HUES6 (cell line): Measurements from ENCODE around the gene CELA3A.
"Not testable (repeated sequence)": the region's sequence is repeated elsewhere in the genome, so short reads cannot be mapped to it uniquely, and the experiment has no call there.

Experiments used
- H3K27ac ChIP-seq: 2 replicates; pipeline ENCODE4 v1.7.0; 2013; ENCODE audit warnings: low read depth, mild to moderate bottlenecking, low read length, inconsistent platforms
- H3K27me3 ChIP-seq: 2 replicates; pipeline ENCODE4 v1.6.1; 2013; ENCODE audit warnings: low read length; ENCODE audit not compliant: control insufficient read depth, insufficient read depth
- H3K36me3 ChIP-seq: 2 replicates; pipeline ENCODE4 v1.6.1; 2013; ENCODE audit warnings: low read length; ENCODE audit not compliant: control insufficient read depth, insufficient read depth
- H3K4me1 ChIP-seq: 2 replicates; pipeline ENCODE4 v1.6.1; 2013; ENCODE audit warnings: low read length; ENCODE audit not compliant: control insufficient read depth, insufficient read depth
- H3K4me3 ChIP-seq: 2 replicates; pipeline ENCODE4 v1.5.1; 2013; ENCODE audit warnings: low read depth, low read length
- H3K9ac ChIP-seq: one replicate; pipeline ENCODE4 v1.6.1; 2013; ENCODE audit warnings: mild to moderate bottlenecking, low read length
- H3K9me3 ChIP-seq: 2 replicates; pipeline ENCODE4 v1.6.1; 2013; ENCODE audit warnings: low read depth, low read length; ENCODE audit not compliant: control insufficient read depth, insufficient read depth

Gene CELA3A

GRCh38 chr1:22002875-22003274 is 1.4 kb downstream of the CELA3A start:
- H3K27ac ChIP-seq, H3K4me1 ChIP-seq, H3K36me3 ChIP-seq, H3K9me3 ChIP-seq, H3K4me3 ChIP-seq, H3K9ac ChIP-seq, H3K27me3 ChIP-seq: not testable (repeated sequence)

DNA sequence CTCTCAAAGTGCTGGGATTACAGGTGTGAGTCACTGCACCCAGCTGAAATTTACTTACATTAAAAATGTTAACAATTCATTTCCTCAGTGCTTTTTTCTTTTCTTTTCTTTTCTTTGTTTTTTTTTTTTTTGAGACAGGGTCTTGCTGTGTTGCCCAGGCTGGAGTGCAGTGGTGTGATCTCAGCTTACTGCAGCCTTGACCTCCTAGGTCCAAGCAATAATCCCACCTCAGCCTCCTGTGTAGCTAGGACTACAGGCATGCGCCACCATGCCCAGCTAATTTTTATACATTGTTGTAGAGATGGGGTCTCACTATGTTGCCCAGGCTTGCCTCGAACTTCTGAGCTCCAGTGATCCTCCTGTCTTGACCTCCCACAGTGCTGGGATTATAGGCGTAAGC is 2.5 kb downstream of the CELA3A start:
- H3K9ac ChIP-seq, H3K36me3 ChIP-seq, H3K9me3 ChIP-seq, H3K4me1 ChIP-seq, H3K27ac ChIP-seq, H3K4me3 ChIP-seq, H3K27me3 ChIP-seq: not testable (repeated sequence)

DNA sequence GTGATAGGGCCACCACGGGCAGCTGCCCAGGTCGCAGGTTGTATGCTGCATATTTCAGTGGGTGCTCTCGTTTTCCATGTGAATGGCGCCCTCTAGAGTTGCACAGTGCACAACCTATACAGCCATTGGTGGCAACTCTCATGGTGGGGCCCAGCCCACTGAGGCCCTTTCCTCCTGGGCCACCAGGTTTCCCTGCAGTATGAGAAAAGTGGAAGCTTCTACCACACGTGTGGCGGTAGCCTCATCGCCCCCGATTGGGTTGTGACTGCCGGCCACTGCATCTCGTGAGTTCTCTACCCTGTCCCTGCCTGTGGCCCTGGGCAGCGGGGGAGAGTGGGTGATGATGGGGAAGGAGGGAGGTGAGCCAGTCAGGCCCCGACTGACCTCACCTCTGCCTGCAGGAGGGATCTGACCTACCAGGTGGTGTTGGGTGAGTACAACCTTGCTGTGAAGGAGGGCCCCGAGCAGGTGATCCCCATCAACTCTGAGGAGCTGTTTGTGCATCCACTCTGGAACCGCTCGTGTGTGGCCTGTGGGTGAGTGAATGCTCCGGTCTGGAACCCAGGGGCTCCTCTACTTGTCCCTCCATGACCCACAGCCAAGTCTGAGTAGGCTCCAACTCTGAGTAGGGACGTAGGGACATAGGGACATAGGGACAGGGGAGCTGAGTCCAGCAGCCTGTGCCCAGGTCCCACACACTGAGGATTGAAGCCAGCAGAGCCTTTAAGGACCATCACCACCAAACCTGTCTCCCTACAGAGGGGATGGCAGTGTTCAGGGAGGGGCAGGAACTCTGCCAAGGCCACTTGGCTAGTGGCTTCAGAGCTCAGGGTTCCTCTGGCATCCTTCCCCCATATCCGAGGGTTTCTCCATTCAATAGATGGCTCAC is 4.0 kb downstream of the CELA3A start:
- not testable (repeated sequence) for H3K36me3 ChIP-seq, H3K27ac ChIP-seq, H3K9me3 ChIP-seq, H3K4me1 ChIP-seq, H3K27me3 ChIP-seq, H3K4me3 ChIP-seq, H3K9ac ChIP-seq

DNA sequence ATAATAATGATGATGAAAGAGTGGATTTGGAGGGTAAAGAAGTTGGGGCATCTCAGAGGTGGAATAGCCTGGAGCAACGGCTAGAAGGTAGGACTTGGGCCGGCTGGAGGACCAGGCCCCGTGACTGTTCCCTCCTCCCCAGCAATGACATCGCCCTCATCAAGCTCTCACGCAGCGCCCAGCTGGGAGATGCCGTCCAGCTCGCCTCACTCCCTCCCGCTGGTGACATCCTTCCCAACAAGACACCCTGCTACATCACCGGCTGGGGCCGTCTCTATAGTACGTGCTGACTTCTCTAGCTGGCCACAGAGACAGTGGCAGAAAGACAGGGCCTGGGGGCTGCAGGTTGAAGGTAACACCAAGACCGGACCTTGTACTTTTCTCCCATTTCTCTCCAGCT is 5.3 kb downstream of the CELA3A start:
- not testable (repeated sequence) for H3K27me3 ChIP-seq, H3K9me3 ChIP-seq, H3K4me3 ChIP-seq, H3K36me3 ChIP-seq, H3K4me1 ChIP-seq, H3K9ac ChIP-seq, H3K27ac ChIP-seq

GRCh38 chr1:22007262-22007661 is 5.8 kb downstream of the CELA3A start:
- not testable (repeated sequence) for H3K9ac ChIP-seq, H3K4me1 ChIP-seq, H3K27me3 ChIP-seq, H3K9me3 ChIP-seq, H3K4me3 ChIP-seq, H3K36me3 ChIP-seq, H3K27ac ChIP-seq

GRCh38 chr1:22009566-22009965 is 8.1 kb downstream of the CELA3A start:
- H3K27me3 ChIP-seq, H3K9me3 ChIP-seq, H3K9ac ChIP-seq, H3K4me1 ChIP-seq, H3K36me3 ChIP-seq, H3K27ac ChIP-seq, H3K4me3 ChIP-seq: not testable (repeated sequence)

DNA sequence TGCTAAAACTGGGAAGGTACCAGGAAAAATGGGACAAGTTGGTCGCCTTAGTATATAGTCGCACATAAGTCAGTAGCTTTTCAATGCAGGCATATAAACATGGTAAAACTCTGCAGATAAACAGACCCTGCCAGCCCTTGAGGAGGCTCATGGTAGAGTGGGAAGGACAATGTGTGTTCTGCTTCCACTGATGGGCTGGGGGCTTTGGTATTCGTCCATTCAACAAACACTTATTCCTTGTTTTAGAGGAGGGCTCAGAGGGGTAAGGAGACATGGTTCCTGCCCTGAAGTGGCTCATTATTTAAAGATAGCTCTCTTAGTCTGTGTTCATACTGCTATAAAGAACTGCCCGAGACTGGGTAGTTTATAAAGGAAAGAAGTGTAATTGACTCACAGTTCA is 11.3 kb downstream of the CELA3A start:
- H3K9me3 ChIP-seq, H3K27ac ChIP-seq, H3K27me3 ChIP-seq, H3K9ac ChIP-seq, H3K4me1 ChIP-seq, H3K36me3 ChIP-seq, H3K4me3 ChIP-seq: not testable (repeated sequence)

- H3K9ac ChIP-seq, H3K4me3 ChIP-seq, H3K4me1 ChIP-seq, H3K36me3 ChIP-seq, H3K27me3 ChIP-seq, H3K27ac ChIP-seq, H3K9me3 ChIP-seq: not testable (repeated sequence)
These were observed 13.2 kb downstream of the CELA3A start for GRCh38 chr1:22014575-22015206.

- Histone ChIP-seq H3K9ac (no peak overlapping the region), H3K9me3 (no peaks in the 10 kb centered on the region), H3K4me3 (no peak overlapping the region), H3K27me3 (no peaks in the 10 kb centered on the region), H3K36me3 (no peaks in the 10 kb centered on the region), H3K4me1 (peaks cover 2% of the 10 kb centered on the region; the same call in 1 of the 2 replicates), H3K27ac (no peak overlapping the region)
These were observed 17.4 kb downstream of the CELA3A start for GRCh38 chr1:22018583-22019559.

GRCh38 chr1:22021061-22021460 is 19.6 kb downstream of the CELA3A start:
- Histone ChIP-seq H3K36me3 (no peaks in the 10 kb centered on the region), H3K9me3 (no peaks in the 10 kb centered on the region), H3K27ac (no peak overlapping the region), H3K9ac (no peak overlapping the region), H3K4me1 (peaks cover 8% of the 10 kb centered on the region), H3K4me3 (no peak overlapping the region), H3K27me3 (no peaks in the 10 kb centered on the region)
